ENCODE results near the gene CCDC92.
"Not testable (repeated sequence)": the region's sequence is repeated elsewhere in the genome, so short reads cannot be mapped to it uniquely, and the experiment has no call there.

Gene CCDC92

GRCh38 chr12:123912415-123913380 is 59.9 kb downstream of the CCDC92 start:
- no peak for DNase-seq

- not testable (repeated sequence) for DNase-seq
Observed at GRCh38 chr12:123911672-123912409, 60.8 kb downstream of the CCDC92 start.

- DNase-seq: no peak
Observed at GRCh38 chr12:123910761-123911193, 61.9 kb downstream of the CCDC92 start.

GRCh38 chr12:123910057-123910456 is 62.6 kb downstream of the CCDC92 start:
- DNase-seq: no peak

GRCh38 chr12:123908884-123909725 is 63.5 kb downstream of the CCDC92 start:
- DNase-seq: peak in 3 of 56 donors; percentile 15 to 60 (median 34)

- DNase-seq: peak in 4 of 56 donors; percentile 12 to 20 (median 17)
Observed at GRCh38 chr12:123907726-123908476, 64.7 kb downstream of the CCDC92 start.

GRCh38 chr12:123906711-123907420 is 65.8 kb downstream of the CCDC92 start:
- no peak for DNase-seq

GRCh38 chr12:123905319-123905925 is 67.2 kb downstream of the CCDC92 start:
- DNase-seq: peak in 28 of 56 donors; percentile 2 to 69 (median 12)

GRCh38 chr12:123903301-123904065 is 69.1 kb downstream of the CCDC92 start:
- no peak for DNase-seq

GRCh38 chr12:123902821-123903220 is 69.8 kb downstream of the CCDC92 start:
- DNase-seq: no peak

GRCh38 chr12:123900871-123901376 is 71.7 kb downstream of the CCDC92 start:
- DNase-seq: no peak

- DNase-seq: no peak
Observed at GRCh38 chr12:123899368-123899767, 73.3 kb downstream of the CCDC92 start.

- no peak for DNase-seq
Observed at GRCh38 chr12:123898673-123899072, 74.0 kb downstream of the CCDC92 start.

GRCh38 chr12:123897221-123897620 is 75.4 kb downstream of the CCDC92 start:
- no peak for DNase-seq

GRCh38 chr12:123896767-123897166 is 75.9 kb downstream of the CCDC92 start:
- no peak for DNase-seq

- peak in 1 of 56 donors; percentile 4 for DNase-seq
Observed at GRCh38 chr12:123895451-123895850, 77.2 kb downstream of the CCDC92 start.

GRCh38 chr12:123894823-123895345 is 77.7 kb downstream of the CCDC92 start:
- no peak for DNase-seq

GRCh38 chr12:123893276-123893675 is 79.4 kb downstream of the CCDC92 start:
- DNase-seq: no peak
